HepG2 (cell line): ENCODE data around the gene ADARB2.

Source experiments
- HDAC6 ChIP-seq: fragments of 200-600 bp; sonication (generic); IDR thresholded peaks from 2 replicates; pipeline ENCODE4 v1.7.0; 2017; ENCODE audit warnings: mild to moderate bottlenecking, antibody characterized with exemption, low read length, low read depth
- NFYB ChIP-seq: sonication (generic); formaldehyde crosslinking; IDR thresholded peaks from 2 replicates; pipeline ENCODE4 v1.4.0; 2020; ENCODE audit warnings: missing genetic modification reagents
- NR1H2 ChIP-seq: sonication (generic); formaldehyde crosslinking; IDR thresholded peaks from 2 replicates; pipeline ENCODE4 v1.8.1; 2022; ENCODE audit warnings: low read depth, missing genetic modification reagents, borderline replicate concordance
- ZNF557 ChIP-seq: sonication (generic); formaldehyde crosslinking; IDR thresholded peaks from 2 replicates; pipeline ENCODE4 v1.4.0; 2020; ENCODE audit warnings: missing genetic modification reagents
- TF ChIP-seq, protein P1 (sequence below): IDR thresholded peaks from 2 replicates; pipeline ENCODE4 v1.6.1; 2016; ENCODE audit warnings: missing genetic modification reagents, missing compliant biosample characterization

DNA sequence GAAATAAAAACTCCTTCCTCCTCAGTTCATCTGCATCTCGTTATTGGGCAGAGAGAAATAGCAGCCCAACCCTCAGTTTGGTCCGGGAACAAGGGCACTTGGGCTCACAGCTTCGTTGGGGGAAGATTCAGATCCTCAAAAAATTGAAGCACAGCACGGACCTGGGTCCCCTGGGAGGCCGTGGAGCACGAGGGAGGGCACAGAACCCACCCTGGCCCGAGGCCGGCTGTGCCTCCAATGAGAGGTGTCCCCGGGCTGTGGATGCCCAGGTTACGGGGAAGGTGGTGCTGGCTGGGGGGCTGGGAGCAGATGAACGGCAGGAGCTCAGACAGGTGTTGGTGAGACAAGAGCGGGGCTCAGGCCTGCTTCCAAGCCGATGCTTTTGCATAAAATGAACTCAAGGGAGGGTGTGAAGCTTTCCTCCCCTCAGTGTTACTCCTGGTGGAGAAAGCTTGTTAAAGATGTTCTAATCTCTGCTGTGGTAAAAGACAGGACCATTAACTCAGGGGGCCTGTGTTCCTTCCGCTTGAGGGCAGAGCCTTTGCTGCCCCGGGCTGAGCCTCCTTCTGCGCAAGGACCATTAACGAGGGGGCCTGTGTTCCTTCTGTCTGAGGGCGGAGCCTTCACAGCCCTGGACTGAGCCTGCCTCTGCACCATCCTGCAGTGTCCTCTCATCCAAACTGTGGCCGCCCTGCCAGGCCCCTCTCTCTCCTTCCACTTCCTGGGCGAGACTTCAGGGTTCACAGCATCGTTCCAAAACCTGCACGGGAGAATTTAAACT, 302.2 kb downstream of the ADARB2 start:
- TF ChIP-seq, protein P1, sequence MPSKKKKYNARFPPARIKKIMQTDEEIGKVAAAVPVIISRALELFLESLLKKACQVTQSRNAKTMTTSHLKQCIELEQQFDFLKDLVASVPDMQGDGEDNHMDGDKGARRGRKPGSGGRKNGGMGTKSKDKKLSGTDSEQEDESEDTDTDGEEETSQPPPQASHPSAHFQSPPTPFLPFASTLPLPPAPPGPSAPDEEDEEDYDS (CRISPR knock-in tag): no peak
- TF ChIP-seq ZNF557 (CRISPR knock-in tag) (no peak), HDAC6 (no peak), NFYB (CRISPR knock-in tag) (no peak), NR1H2 (no peak)
